Vein endothelial cell (primary cell): ENCODE measurements around the gene IL2RG. TPM values are rescaled to one million over a fixed set of nuclear protein-coding genes. Genes with fewer than 3 reads are reported as not detected.

Experiments
- small RNA-seq: library from RNA; depleted of rRNA; stranded (forward); fragments of <200 nt; gene quantifications from one replicate; pipeline ENCODE3, GENCODE V24; 2012
- total RNA-seq: library from RNA; depleted of rRNA; stranded (reverse); fragments of >200 nt; gene quantifications from 2 replicates; pipeline ENCODE4 v1.2.3, GENCODE V29; 2012

IL2RG gene
- total RNA-seq, result 0.19 TPM in 1 of 2 replicates, not detected in the other

GRCh38 chrX:71111141-71111843 is at the start of gene IL2RG:
TSS of gene IL2RG (minus strand) at chrX:71111577. CDS start at chrX:71111539, 38 bp downstream.

GRCh38 chrX:71144651-71145050 is 33.3 kb upstream of the IL2RG start, which contains the start of gene NLGN3:
TSS of gene NLGN3 (plus strand) at chrX:71144841. CDS start at chrX:71147750, 2,909 bp downstream.

GRCh38 chrX:71118032-71118984 is 6.9 kb upstream of the IL2RG start, which contains the start of gene MED12:
TSS of gene MED12 (plus strand) at chrX:71118596. CDS start at chrX:71118755, 159 bp downstream.

GRCh38 chrX:71106427-71106826 is 5.0 kb downstream of the IL2RG start, which contains the start of gene CXorf65:
TSS of gene CXorf65 (minus strand) at chrX:71106740. CDS start at chrX:71106556, 184 bp downstream.

GRCh38 chrX:71095555-71095980 is 15.8 kb downstream of the IL2RG start, which contains the start of gene FOXO4:
TSS of gene FOXO4 (plus strand) at chrX:71095851. CDS start at chrX:71096529, 678 bp downstream.

GRCh38 chrX:71068044-71068918 is 43.1 kb downstream of the IL2RG start, which contains the start of gene SNX12:
TSS of gene SNX12 (minus strand) at chrX:71068334. CDS start at chrX:71068306, 28 bp downstream.

Small RNA genes lying within 50 kb of the gene (small RNA-seq; reads per million reads assigned to genes)
- gene CXorf65, result not detected

Other genes starting within 250 kb of the IL2RG start
- gene TEX11, start 202.9 kb downstream of the IL2RG start, total RNA-seq, result not detected in 2 replicates
- not detected in 2 replicates for gene SLC7A3, start 180.5 kb downstream of the IL2RG start, total RNA-seq
- 70.6 and 89.8 TPM in 2 replicates for gene SNX12, start 43.2 kb downstream of the IL2RG start, total RNA-seq
- 4.6 and 5.9 TPM in 2 replicates for gene FOXO4, start 15.7 kb downstream of the IL2RG start, total RNA-seq
- gene CXorf65, start 4.8 kb downstream of the IL2RG start, total RNA-seq, result not detected in 2 replicates
- gene MED12, start 7.0 kb upstream of the IL2RG start, total RNA-seq, result 44.5 and 47.7 TPM in 2 replicates
- gene NLGN3, start 33.3 kb upstream of the IL2RG start, total RNA-seq, result 0.19 and 0.33 TPM in 2 replicates
- gene GJB1, start 111.6 kb upstream of the IL2RG start, total RNA-seq, result not detected in 2 replicates
- 26.1 and 32.7 TPM in 2 replicates for gene ZMYM3, start 142.6 kb upstream of the IL2RG start, total RNA-seq
- gene NONO, start 172.1 kb upstream of the IL2RG start, total RNA-seq, result 450 and 541 TPM in 2 replicates
- 2.0 and 2.7 TPM in 2 replicates for gene ITGB1BP2, start 190.2 kb upstream of the IL2RG start, total RNA-seq